GM21360 (cell line): ENCODE data around the gene LRR1.
"Not testable (repeated sequence)": the region's sequence is repeated elsewhere in the genome, so short reads cannot be mapped to it uniquely, and the experiment has no call there.

Experiments
- ATAC-seq: cut with Tn5 transposase; IDR thresholded peaks from one replicate; pipeline ENCODE4 v1.9.1; 2021; ENCODE audit warnings: mild to moderate bottlenecking, moderate library complexity; ENCODE audit not compliant: unreplicated experiment

The LRR1 gene

DNA sequence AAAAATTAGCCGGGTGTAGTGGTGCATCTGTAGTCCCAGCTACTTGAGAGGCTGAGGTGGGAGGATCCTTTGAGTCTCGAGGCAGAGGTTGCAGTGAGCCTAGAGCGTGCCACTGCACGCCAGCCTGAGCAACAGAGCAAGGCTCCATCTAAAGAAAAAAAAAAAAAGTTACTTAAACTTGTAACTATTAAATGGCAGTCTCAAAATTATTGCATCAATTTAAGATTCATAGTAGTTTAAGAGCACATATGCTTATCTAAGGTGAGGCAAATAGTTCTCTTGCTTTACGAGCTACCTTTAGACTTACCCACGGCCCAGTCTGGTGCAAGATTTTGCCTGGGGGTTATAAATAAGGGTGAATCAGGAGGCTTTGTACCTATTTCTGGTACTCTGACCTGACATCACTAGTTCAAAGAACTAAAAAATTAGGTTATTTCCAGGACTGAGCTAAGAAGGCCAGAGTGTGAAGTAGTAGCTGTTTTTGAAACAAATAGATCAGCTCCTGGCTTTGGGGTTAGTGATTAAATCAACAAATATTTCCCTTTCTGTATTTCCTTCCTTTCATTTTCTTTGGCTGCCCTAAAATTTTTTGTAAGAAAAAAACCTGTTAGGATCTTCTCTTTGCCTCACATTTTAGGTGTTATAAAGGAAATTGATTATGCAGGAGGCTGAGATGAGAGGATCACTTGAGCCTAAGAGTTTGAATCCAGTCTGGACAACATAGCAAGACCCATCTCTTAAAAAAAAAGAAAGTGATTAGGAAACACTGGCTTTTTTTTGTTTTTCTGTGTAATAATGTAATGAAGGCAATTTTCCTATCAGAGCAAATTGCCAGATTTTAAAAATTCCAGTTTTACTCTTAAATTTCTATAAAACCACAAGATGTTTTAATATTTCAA, 25.4 kb downstream of the LRR1 start:
- ATAC-seq = no peak

DNA sequence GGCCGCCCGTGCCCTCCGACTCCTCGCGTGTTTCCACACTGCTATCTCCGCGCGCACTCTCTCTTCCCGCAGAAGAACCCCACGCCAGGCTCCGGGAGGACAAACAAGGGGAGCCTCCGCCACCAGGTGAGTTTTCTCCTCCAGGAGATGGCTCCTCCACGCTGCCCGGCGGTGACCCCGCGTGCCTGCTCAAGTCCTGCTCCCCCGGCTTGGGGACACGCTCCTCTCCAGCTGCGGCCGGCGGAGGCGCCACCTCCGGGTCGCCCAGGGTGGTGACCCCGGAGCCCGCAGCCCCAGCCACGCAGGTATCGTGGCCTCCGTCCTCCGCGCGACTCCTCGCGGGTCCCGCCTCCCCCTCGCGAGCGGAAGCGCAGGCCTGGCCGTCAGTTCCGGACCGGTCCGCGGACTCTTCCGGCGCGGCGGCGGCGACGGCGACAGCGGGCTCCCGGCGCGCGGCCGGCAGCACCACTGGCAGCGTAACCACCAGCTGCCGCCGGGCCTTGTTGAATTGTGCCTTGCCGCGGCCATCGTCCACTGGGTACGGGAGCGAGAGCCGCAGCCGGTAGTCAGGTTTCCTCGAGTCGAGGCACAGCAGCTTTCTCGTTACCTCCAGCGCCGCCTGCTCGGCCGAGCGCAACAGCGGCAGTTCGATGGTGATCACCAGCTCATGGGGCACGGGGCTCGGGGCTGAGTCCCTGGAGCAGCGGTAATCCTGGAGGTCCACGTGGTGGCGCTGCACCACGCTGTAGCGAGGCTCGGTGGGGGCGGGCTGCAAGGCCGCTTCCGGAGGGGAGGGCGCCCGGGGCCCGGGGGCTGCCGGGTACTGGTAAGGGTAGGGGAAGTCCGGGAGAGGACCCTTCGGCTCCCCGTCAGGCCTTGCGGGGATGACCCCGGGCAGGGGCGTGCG, 35.2 kb downstream of the LRR1 start:
- ATAC-seq = peak; percentile 74

DNA sequence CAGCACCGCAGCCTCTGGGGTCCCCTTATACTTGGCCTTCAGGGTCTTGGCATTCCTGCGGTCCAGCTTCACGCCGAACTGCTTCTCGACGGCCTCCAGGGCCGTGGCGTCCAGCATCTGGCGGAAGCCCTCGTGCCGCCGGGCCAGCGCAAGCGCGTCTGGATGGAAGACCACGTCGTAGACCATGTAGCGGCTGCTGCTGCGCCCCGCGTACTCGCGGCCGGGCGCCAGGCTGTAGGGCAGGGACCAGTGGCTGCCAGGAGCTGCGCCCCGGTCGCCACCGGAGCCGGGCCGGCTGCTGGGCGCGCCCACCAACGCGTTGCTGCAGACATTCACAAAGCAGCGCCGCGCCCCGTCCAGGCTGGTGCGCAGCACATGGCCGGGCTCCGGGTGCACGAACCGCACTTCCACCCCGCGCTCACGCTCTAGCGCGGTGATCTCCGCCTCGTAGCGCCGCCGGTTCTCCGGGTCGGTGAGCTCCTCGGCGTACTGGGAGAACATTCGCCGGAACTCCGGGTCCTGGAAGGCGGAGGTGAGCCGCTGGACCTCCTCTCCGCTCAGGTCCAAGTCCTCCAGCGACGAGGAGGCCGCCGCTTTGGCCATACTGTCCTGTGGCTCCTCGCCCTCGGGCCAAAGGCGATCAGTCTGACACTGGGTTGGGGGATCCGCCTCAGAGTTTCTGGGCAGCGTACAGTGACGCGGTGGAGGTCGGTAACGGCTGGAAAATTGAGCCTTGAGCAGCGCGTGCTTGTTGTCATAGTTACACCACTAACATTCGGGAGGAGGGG, 36.0 kb downstream of the LRR1 start, which contains the start of gene DNAAF2:
TSS of gene DNAAF2 (minus strand) at position 698 of the 788 bp plus-strand sequence. CDS start at position 603, 95 bp downstream.
- peak; percentile 28 for ATAC-seq

DNA sequence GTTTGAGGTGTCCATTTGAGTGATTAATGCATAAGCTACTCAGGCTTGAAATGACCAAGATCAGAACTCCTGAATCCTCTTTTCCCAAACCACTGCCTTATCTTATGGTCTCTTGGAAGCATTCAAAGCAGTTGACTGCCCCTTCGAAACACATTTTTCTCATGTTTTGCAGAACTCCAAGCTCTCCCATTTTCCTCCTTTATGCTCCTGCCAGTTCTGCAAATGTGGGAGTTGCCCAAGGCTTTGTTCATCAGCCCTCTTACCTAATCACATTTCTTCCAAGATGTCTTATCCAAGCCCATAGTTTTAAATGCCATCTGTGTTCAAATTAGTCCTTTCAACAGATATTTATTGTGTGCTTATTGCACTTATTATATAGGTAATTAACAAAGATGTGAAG, 38.1 kb downstream of the LRR1 start:
- ATAC-seq = no peak

DNA sequence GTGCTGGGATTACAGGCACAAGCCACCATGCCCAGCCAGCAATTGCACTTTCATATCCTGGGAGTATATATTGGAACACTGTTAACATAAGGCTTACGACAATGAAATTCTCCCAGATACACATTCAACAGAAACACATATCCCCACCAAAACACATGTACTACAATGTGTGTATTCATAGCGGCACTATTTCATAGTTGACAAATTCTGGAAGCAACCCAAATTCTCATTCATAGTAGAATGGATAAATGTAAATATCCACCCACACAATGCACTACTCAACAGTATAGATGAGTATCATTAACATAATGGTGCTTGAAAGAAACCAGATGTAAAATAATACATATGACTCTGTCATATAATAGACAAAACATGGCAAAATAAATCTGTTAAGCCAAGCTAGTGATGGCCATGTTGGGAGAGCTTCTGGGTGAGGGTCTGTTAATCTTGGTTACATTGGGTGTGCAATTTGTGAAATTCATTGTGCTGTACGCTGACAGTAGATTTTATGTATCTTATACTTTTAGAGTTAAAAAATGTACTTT, 38.9 kb downstream of the LRR1 start:
- no peak for ATAC-seq

DNA sequence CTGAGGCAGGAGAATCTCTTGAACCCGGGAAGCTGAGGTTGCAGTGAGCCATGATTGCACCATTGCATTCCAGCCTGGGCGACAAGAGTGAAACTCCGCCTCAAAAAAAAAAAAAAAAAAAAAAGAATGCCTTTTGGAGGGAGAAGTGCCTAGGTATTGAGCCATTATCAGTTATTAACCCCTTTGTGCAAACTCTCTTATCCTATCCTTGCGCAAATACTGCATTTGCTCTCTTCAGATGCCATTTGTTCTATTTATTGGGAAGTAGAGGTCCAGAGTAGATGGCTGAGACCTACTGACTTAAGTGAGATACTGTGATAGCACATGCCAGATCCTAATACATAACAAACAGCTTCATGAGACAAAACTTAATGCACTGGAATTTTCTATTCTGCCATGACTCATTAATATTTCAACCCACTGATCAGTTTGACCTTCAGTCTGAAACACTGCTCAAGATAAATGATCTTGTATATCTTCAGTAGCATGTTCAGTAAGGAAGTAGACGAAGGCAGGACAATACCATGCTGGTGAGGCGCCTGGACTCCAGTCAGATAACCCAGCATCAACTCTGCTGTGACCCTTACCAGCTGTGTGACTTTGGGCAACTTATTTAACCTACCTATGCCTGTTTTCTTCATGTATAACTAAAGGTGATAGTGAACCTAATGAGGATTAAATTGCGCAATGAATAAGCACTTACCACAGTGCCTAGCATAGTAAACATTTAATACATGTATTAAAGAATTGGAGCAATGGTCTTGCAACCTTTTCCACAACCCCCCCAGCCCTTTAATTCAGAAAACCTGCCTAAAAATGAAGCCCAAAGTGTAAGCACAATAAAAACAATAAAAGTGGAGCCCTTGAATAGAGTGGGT, 42.0 kb downstream of the LRR1 start:
- ATAC-seq = no peak

DNA sequence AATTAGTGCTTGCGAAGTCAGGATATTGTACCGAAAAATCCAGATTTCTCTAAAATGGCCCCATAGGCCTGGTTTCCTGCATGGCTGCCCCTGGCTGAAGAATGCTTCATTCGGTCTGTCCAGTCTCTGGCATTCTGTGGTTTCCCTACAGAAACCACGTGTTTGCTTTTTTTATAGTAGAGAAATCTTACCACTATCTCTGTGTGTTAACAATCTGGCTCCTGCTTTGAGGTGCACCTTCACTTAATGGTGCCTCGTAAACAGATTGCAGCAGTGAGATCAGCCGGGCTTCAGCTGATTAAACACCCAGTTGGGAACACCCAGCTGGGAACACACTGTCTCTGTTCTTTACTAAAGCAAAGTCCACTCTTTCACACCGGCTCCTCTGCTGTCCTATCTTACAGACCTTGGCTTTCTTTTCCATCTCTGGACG, 43.0 kb downstream of the LRR1 start:
- ATAC-seq = no peak

DNA sequence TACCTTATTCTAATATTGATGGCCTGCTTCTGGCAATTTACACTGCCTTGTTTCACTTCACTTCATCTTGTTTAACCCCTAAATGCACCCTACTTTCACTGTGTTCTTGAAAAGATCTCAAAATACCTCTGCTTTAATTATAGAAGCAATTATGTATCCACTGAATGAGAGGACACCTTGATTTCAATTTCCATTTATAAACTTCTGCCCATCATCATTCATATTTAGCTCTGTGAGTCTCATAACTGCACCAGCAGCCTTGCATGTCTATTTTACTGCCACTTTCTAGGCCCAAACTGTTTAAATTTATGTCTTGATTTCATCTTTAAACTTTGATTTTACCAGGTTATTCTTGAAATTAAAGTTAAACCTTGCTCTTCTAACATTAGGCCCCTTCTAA, 43.4 kb downstream of the LRR1 start:
- ATAC-seq = no peak

DNA sequence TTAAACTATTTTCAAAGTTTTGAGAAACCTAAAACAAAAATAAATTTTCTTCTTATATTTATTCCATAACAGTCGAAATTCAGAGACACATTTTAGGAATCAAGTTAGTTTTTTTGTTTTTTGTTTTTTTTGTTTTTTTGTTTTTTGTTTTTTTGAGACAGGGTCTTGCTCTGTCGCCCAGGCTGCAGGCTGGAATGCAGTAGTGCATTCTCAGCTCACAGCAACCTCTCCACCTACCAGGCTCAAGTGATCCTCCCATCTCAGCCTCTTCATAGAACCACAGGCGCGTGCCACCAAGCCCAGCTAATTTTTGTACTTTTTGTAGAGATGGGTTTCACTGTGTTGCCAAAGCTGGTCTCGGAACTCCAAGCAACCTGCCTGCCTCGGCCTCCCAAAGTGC, 54.8 kb downstream of the LRR1 start:
- ATAC-seq = no peak

DNA sequence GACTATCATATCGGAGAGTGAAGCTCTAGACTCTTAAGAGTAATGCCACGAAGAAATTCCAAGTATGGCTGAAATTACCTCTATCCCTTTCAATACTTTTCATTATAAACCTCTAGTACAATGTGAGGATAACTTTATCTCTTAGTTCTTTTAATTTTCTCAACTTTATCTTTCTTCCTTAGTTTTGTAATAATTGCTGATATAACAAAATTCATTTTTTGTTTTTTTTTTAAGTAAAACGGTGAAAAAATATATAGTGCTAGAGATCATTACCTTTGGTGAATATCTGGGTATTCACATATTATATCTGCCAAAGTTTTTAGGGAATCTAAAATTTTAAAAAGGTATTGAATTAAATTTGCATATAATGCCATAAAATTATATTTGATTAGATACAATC, 55.8 kb downstream of the LRR1 start:
- no peak for ATAC-seq

DNA sequence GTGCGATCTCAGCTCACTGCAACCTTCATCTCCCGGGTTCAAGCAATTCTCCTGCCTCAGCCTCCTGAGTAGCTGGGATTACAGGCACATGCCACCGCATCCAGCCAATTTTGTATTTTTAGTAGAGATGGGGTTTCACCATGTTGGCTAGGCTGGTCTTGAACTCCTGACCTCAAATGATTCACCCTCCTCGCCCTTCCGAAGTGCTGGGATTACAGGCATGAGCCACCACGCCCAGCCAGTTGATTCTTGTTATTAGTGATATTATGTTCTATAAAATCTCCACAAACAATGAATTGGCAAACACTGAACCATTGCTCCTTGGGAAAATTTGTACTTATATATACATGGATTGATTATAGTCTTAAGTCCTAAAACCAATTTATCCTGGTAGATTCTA, 58.8 kb downstream of the LRR1 start:
- not testable (repeated sequence) for ATAC-seq

DNA sequence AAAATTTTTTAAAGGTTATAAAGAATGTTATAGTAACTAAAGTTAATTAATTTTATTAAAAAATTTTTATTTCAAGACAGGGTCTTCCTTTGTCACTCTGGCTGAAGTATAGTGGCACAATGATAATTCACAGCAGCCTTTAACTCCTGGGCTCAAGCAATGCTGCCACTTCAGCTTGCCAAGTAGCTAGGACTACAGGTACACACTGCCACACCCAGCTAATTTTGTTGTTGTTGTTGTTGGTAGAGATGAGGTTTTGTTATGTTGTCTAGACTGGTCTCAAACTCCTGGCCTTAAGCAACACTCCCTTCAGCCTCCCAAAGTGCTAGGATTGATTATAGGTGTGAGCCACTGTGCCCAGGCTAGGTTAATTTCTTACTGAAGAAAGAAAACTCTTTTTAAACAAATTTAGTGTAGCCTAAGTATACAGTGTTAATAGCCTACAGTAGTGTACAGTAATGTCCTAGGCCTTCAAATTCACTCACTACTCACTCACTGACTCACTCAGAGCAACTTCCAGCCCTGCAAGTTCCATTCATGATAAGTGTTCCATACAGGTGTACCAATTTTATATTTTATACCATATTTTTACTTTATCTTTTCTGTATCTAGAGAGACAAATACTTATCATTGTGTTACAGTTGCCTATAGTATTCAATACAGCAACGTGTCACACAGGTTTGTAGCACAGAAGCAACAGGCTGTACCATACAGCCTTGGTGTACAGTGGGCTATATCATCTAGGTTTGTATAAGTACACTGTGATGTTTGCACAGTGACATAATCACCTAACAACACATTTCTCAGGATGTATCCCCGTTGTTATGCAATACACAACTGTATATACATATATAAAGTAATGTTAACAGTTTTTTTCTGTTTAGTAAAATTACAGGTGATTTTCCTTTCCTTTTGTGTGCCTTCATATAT, 61.1 kb downstream of the LRR1 start:
- no peak for ATAC-seq
